ENCODE measurements around the gene MMP17.
"Not testable (repeated sequence)": the region's sequence is repeated elsewhere in the genome, so short reads cannot be mapped to it uniquely, and the experiment has no call there.

Gene MMP17

GRCh38 chr12:131800594-131801135, 27.5 kb upstream of the MMP17 start:
- DNase-seq (ENCODE audit: low spot score) = no peak

DNA sequence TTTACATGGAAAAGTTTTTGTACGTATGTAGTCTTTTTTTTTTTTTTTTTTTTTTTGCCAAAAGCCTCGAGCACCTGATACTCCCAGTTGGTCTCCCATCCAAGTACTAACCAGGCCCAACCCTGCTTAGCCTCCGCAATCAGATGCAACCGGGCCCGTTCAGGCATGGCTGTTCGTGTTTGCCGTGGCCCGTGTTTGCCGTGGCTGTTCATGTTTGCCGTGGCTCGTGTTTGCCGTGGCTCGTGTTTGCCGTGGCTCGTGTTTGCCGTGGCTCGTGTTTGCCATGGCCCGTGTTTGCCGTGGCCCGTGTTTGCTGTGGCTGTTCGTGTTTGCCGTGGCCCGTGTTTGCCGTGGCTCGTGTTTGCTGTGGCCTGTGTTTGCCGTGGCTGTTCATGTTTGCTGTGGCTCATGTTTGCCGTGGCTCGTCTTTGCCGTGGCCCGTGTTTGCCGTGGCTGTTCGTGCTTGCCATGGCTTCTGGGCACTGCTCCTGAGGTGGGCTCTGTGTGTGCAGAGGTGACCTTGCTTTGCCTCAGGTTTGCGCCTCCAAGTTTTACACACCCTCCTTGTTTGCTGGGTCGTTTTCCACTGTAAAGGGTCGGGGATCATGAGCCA, 26.8 kb upstream of the MMP17 start:
- no peak for DNase-seq (ENCODE audit: low spot score)

DNA sequence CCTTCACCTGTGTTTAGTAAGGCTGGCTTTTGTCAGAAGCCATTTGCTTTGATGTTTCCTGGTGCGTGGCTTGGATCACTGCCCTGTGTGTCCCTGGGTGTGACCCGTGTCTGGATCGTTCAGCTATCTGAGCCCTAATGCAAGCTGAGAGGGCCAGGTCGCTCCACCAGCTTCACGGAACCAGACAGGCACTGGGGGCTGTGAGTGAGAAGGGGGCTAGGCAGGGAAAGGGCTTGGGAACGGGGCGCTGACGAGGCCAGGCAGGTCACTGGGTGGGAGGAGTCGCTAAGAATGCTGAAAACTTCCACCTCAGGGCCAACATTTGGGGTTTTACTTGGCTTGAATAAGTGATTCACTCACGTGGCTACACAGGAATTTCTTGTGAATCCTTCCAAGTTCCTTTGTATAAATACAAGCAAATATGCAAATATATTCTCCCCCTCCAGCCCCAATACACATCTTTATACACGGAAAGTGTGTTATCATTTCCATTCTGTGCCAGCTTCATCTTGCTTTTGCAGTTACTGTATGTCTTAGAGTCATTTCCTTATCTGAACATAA, 24.2 kb upstream of the MMP17 start:
- DNase-seq (ENCODE audit: low spot score) = peak; percentile 83

DNA sequence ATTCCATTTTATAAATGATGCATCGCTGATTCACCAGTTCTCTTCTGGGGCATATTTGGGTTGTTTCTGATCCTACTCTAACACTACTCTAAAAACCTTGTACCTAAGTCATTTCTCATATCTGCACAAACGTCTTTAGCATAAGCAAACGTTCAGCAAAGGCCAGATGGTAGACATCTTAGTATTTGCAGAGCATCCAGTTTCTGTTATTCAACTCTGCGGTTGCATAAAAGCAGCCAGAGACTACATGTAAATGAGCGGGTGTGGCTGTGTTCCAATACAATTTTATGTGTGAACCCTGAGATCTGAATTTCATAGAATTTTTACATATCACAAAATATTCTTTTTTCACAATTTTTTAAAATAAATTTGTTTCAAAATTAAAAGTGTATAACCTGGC, 22.8 kb upstream of the MMP17 start:
- DNase-seq (ENCODE audit: low spot score) = no peak

DNA sequence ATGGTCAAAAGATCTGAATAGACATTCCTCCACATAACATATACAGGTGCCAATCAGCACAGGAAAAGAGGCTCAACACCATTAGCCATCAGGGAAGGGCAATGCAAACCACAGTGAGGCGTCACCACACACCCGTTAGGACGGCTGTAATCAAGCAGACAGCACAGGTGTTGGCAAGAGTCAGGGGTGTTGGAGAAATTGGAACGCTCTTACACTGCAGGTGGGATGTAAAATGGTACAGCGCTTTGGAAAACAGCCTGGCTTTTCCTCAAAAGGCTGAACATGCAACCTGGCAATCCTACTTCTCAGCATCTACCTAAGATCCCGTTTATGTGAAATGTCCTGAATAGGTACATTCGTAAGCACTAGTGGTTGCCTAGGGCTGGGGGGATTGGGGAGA, 21.5 kb upstream of the MMP17 start:
- no peak for DNase-seq (ENCODE audit: low spot score)

DNA sequence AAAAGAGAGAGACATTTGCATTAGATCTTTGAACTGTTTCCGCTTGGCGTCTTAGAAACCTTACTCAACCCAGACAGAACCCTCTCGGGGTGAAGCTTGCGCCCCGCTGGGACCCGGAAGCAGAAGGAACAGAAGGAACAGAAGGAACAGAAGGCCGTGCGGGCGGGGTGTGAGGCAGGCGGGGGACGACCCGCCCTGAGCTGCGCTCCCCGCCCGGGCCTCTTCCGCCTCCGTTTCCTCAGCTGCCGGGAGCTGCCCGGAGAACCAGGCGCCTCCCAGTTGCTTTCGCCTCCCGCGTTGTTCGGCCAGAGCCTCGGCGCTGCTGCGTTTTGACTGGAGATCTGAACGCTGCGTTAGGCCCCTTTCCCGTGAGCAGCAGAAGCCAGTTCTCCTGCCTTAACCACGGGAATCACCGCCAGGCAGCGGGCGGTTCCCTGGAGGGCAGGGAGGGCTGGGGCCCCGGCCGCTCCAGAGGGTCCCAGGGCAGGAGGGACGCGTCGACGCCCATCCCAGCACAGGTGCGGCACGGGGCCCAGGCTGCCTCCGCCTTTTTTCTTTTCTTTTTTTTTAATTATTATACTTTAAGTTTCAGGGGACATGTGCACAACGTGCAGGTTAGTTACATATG, 19.3 kb upstream of the MMP17 start:
- DNase-seq (ENCODE audit: low spot score) = no peak

GRCh38 chr12:131809476-131810254, 18.5 kb upstream of the MMP17 start:
- not testable (repeated sequence) for DNase-seq (ENCODE audit: low spot score)

GRCh38 chr12:131810726-131811125, 17.5 kb upstream of the MMP17 start:
- DNase-seq (ENCODE audit: low spot score) = no peak

- DNase-seq (ENCODE audit: low spot score) = no peak
These were observed 13.1 kb upstream of the MMP17 start for GRCh38 chr12:131815131-131815530.

DNA sequence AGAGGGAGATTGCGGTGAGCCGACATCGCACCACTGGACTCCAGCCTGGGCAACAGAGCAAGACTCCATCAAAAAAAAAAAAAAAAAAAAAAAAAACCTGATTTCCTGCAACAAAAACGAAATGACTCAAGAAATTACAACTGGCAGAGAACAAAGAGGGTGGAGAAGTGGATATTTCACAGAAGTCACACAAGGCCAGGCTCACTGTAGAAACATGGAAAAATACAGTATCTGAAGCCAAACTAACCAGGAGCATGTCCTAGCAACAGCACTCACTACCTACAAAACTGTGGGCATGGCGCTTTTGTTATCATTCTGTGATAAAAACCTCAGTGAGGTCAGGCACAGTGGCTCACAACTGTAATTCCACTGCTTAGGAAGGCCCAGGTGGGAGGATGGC, 11.7 kb upstream of the MMP17 start:
- DNase-seq (ENCODE audit: low spot score) = no peak

- no peak for DNase-seq (ENCODE audit: low spot score)
These were observed 11.0 kb upstream of the MMP17 start for GRCh38 chr12:131817241-131817640.

GRCh38 chr12:131818821-131819585, 9.2 kb upstream of the MMP17 start:
- DNase-seq (ENCODE audit: low spot score) = no peak

GRCh38 chr12:131824450-131824849, 3.7 kb upstream of the MMP17 start:
- no peak for DNase-seq (ENCODE audit: low spot score)

DNA sequence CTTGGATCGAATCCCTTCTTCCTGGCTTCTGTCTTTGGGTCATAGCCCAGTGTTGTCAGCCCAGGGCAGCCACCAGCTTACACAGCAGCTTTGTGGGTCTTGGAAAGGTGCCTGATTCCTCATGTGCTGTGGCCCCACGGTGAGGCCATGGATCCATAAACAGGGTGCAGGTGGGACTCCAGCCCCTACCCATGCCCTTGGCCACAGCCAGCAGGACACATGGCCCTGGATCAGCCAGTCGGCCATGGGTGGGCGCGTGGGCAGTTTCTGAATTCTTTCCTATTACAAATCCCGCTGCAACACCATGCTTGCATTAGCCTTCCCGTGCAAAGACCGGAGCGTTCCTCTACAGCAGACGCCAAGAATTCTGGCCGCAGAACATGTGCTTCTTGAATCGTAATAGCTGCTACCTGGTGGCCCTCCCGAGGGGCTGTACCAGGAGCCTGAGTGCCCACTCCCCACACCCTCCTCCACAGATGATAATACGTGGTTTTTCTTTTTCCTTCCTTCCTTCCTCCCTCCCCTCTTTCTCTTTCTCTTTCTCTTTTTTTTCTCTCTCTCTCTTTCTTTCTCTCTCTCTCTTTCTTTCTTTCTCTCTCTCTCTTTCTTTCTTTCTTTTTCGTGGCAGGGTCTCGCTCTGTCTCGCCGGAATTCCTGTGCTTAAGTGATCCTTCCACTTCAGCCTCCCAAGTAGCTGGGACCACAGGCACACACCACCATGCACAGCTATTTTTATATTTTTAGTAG, 2.9 kb upstream of the MMP17 start:
- DNase-seq (ENCODE audit: low spot score) = peak; percentile 55

GRCh38 chr12:131826097-131826928, 1.9 kb upstream of the MMP17 start:
- DNase-seq (ENCODE audit: low spot score) = no peak

- DNase-seq (ENCODE audit: low spot score) = no peak
These were observed 620 bp downstream of the MMP17 start for GRCh38 chr12:131828671-131829355.

- DNase-seq (ENCODE audit: low spot score) = no peak
These were observed 1.2 kb downstream of the MMP17 start for GRCh38 chr12:131829356-131829747.

DNA sequence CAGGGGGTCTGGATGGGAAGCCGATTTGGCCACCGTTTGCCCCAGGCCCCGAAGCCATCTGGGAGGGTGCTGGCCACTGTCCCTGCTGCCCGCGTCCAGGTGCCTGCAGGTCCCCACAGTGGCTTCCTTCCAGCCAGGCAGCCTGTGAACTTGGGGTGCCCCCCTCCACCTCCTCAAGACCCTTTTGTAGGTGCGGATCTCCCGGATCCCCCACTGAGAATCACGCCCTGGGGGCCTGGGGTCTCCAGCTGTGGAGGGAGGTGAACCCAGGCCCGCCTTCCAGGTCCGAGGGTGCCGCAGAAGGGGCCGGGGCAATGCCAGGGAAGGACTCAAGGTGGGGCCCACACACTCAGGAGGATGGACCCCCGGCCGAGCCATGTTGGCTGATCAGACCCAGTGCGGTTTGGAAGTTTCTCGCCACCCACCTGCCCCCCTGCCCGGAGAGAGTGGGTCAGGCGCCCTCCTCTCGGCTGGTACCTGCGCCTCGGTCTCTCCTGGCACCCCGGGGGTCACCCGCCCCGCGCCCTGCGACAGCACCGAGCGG, 1.7 kb downstream of the MMP17 start:
- no peak for DNase-seq (ENCODE audit: low spot score)

DNA sequence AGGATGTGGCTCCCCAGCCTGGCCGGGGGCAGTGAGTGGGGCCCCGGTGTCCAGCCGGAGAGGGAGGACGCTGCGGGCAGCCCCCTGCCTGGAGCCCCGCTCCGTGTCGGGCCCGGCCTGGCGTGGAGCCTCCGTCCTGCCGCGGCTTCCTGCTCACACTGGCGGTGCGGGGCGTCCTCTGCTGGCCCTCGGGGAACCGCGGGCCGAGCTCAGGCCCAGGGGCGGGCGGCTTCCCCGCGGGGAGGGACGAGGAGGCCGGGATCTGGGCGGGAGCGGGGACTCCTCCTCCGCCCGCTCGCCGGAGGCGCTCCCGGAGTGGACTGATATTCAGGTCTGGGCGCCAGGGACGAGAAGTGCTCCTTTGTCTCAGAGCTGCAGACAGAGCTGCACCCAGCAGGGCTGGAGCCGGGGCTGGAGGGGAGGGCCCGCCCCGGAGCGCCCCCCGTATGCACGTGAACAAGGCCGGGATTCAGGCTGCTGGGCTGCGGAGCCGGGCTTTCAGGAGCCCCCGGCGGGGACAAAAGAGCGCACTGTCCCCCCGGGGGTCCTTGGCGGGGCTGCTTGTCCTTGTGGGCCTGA, 2.2 kb downstream of the MMP17 start:
- peak; percentile 94 for DNase-seq (ENCODE audit: low spot score)
